Stimulated activated naive B cell treated with anti-CD40 and anti-IgM and Interleukin-4, amounts not matched to agents 10 μg/mL and 1 μg/mL and 100 μg/mL, for 72 hours (primary cell): Measurements from ENCODE around the gene CAPN10.

Source experiments
- ATAC-seq, 2 donors: fragments of 150-1000 bp; cut with Tn5 transposase; replicated peaks; 2 replicates each; pipeline ENCODE4 v1.10.0; 2021; ENCODE audit warnings: moderate library complexity in 1 of 2
- DNase-seq: peaks from one replicate; pipeline ENCODE4 v3.0.0; 2021
- H3K27ac Mint-ChIP-seq: one replicate; pipeline ENCODE4 v1.8.0; 2022; ENCODE audit warnings: mild to moderate bottlenecking, mixed read lengths
- H3K27me3 Mint-ChIP-seq, 2 donors: one replicate each; pipeline ENCODE4 v1.8.0; 2022; ENCODE audit warnings: mixed read lengths in 2 of 2
- H3K36me3 Mint-ChIP-seq, 2 donors: one replicate each; pipeline ENCODE4 v1.8.0; 2022; ENCODE audit warnings: mixed read lengths in 2 of 2, mild to moderate bottlenecking in 1 of 2
- H3K4me1 Mint-ChIP-seq, 2 donors: one replicate each; pipeline ENCODE4 v1.8.0; 2022; ENCODE audit warnings: mixed read lengths in 2 of 2, mild to moderate bottlenecking in 1 of 2
- H3K4me3 Mint-ChIP-seq, 2 donors: one replicate each; pipeline ENCODE4 v1.8.0; 2022; ENCODE audit warnings: mild to moderate bottlenecking in 2 of 2, mixed read lengths in 2 of 2, moderate library complexity in 1 of 2
- H3K9me3 Mint-ChIP-seq, 2 donors: one replicate each; pipeline ENCODE4 v1.8.0; 2022; ENCODE audit warnings: mixed read lengths in 2 of 2, mild to moderate bottlenecking in 1 of 2

Gene CAPN10

GRCh38 chr2:240628808-240629618, 42.5 kb downstream of the CAPN10 start:
- Mint-ChIP-seq H3K4me3 (no peak overlapping the region), H3K27me3 (peaks cover 0 to 16% of the 10 kb centered on the region in 2 donors), H3K9me3 (peaks cover 15 to 16% of the 10 kb centered on the region in 2 donors), H3K4me1 (peaks cover 23 to 27% of the 10 kb centered on the region in 2 donors), H3K36me3 (peaks cover 12 to 21% of the 10 kb centered on the region in 2 donors), H3K27ac (no peak overlapping the region)
- ATAC-seq (no peak), DNase-seq (no peak)

- Mint-ChIP-seq H3K36me3 (peaks cover 12 to 23% of the 10 kb centered on the region in 2 donors), H3K4me1 (peaks cover 17 to 22% of the 10 kb centered on the region in 2 donors), H3K27me3 (peaks cover 0 to 11% of the 10 kb centered on the region in 2 donors), H3K4me3 (no peak overlapping the region), H3K27ac (no peak overlapping the region), H3K9me3 (peaks cover 20 to 22% of the 10 kb centered on the region in 2 donors)
- DNase-seq (no peak), ATAC-seq (no peak)
Observed at GRCh38 chr2:240629619-240629967, 43.1 kb downstream of the CAPN10 start.

- Mint-ChIP-seq H3K4me1 (peaks cover 11 to 16% of the 10 kb centered on the region in 2 donors), H3K36me3 (peaks cover 14 to 27% of the 10 kb centered on the region in 2 donors), H3K27me3 (peaks cover 0 to 5% of the 10 kb centered on the region in 2 donors), H3K9me3 (peaks cover 21 to 27% of the 10 kb centered on the region in 2 donors), H3K4me3 (no peak overlapping the region), H3K27ac (no peak overlapping the region)
- no peak for ATAC-seq
- DNase-seq, result no peak
Observed at GRCh38 chr2:240629968-240630770, 43.6 kb downstream of the CAPN10 start.

GRCh38 chr2:240630771-240631547, 44.4 kb downstream of the CAPN10 start:
- Mint-ChIP-seq H3K27ac (no peak overlapping the region), H3K4me3 (no peak overlapping the region), H3K27me3 (no peaks in the 10 kb centered on the region), H3K36me3 (peaks cover 12 to 27% of the 10 kb centered on the region in 2 donors), H3K9me3 (peaks cover 24 to 27% of the 10 kb centered on the region in 2 donors), H3K4me1 (peaks cover 7 to 10% of the 10 kb centered on the region in 2 donors)
- DNase-seq, result no peak
- ATAC-seq, result no peak

- no peak for DNase-seq
- peaks cover 24 to 27% of the 10 kb centered on the region in 2 donors for H3K9me3 Mint-ChIP-seq
- H3K27me3 Mint-ChIP-seq, result no peaks in the 10 kb centered on the region
- no peak for ATAC-seq
- H3K36me3 Mint-ChIP-seq, result peaks cover 12 to 27% of the 10 kb centered on the region in 2 donors
- peaks cover 4 to 5% of the 10 kb centered on the region in 2 donors for H3K4me1 Mint-ChIP-seq
- H3K27ac Mint-ChIP-seq, result no peak overlapping the region
- H3K4me3 Mint-ChIP-seq, result no peak overlapping the region
Observed at GRCh38 chr2:240631548-240632305, 45.2 kb downstream of the CAPN10 start.

GRCh38 chr2:240632306-240632721, 45.8 kb downstream of the CAPN10 start:
- no peaks in the 10 kb centered on the region for H3K4me1 Mint-ChIP-seq
- H3K27ac Mint-ChIP-seq, result no peak overlapping the region
- DNase-seq, result no peak
- H3K4me3 Mint-ChIP-seq, result no peak overlapping the region
- peaks cover 24 to 27% of the 10 kb centered on the region in 2 donors for H3K9me3 Mint-ChIP-seq
- H3K27me3 Mint-ChIP-seq, result no peaks in the 10 kb centered on the region
- ATAC-seq, result no peak
- H3K36me3 Mint-ChIP-seq, result peaks cover 12 to 27% of the 10 kb centered on the region in 2 donors

- Mint-ChIP-seq H3K9me3 (peaks cover 24 to 27% of the 10 kb centered on the region in 2 donors), H3K27ac (no peak overlapping the region), H3K4me1 (peaks cover 0 to 2% of the 10 kb centered on the region in 2 donors), H3K36me3 (peaks cover 11 to 27% of the 10 kb centered on the region in 2 donors), H3K4me3 (no peak overlapping the region), H3K27me3 (no peaks in the 10 kb centered on the region)
- ATAC-seq (no peak), DNase-seq (no peak)
Observed at GRCh38 chr2:240635121-240635997, 48.8 kb downstream of the CAPN10 start.

GRCh38 chr2:240635998-240636547, 49.5 kb downstream of the CAPN10 start:
- Mint-ChIP-seq H3K27ac (no peak overlapping the region), H3K4me3 (no peak overlapping the region), H3K27me3 (no peaks in the 10 kb centered on the region), H3K36me3 (peaks cover 10 to 23% of the 10 kb centered on the region in 2 donors), H3K9me3 (peaks cover 24 to 27% of the 10 kb centered on the region in 2 donors), H3K4me1 (peaks cover 0 to 3% of the 10 kb centered on the region in 2 donors)
- ATAC-seq (no peak), DNase-seq (no peak)

- ATAC-seq, result no peak
- DNase-seq, result no peak
- Mint-ChIP-seq H3K4me1 (peaks cover 0 to 4% of the 10 kb centered on the region in 2 donors), H3K27ac (no peak overlapping the region), H3K9me3 (peaks cover 23 to 27% of the 10 kb centered on the region in 2 donors), H3K36me3 (peaks cover 10 to 22% of the 10 kb centered on the region in 2 donors), H3K27me3 (no peaks in the 10 kb centered on the region), H3K4me3 (no peak overlapping the region)
Observed at GRCh38 chr2:240636563-240637115, 50.1 kb downstream of the CAPN10 start.

- H3K27ac Mint-ChIP-seq, result peak overlapping the region; percentile 3
- no peak overlapping the region for H3K4me3 Mint-ChIP-seq
Observed at GRCh38 chr2:240637116-240637900, 50.8 kb downstream of the CAPN10 start.

GRCh38 chr2:240637901-240638345, 51.4 kb downstream of the CAPN10 start:
- no peaks in the 10 kb centered on the region for H3K27me3 Mint-ChIP-seq
- peaks cover 7 to 13% of the 10 kb centered on the region in 2 donors for H3K36me3 Mint-ChIP-seq
- DNase-seq (no peak), ATAC-seq (peak in 1 of 2 donors; percentile 42)
- H3K4me3 Mint-ChIP-seq, result no peak overlapping the region
- H3K27ac Mint-ChIP-seq, result no peak overlapping the region
- peaks cover 0 to 4% of the 10 kb centered on the region in 2 donors for H3K4me1 Mint-ChIP-seq
- H3K9me3 Mint-ChIP-seq, result peaks cover 16 to 21% of the 10 kb centered on the region in 2 donors

More at GRCh38 chr2:240637116-240637900, 50.8 kb downstream of the CAPN10 start:
- DNase-seq (no peak), ATAC-seq (no peak)
- peaks cover 19 to 27% of the 10 kb centered on the region in 2 donors for H3K9me3 Mint-ChIP-seq
- H3K27me3 Mint-ChIP-seq, result no peaks in the 10 kb centered on the region
- H3K4me1 Mint-ChIP-seq, result peaks cover 0 to 4% of the 10 kb centered on the region in 2 donors
- peaks cover 7 to 16% of the 10 kb centered on the region in 2 donors for H3K36me3 Mint-ChIP-seq
